WI38 (cell line): Measurements from ENCODE around the gene MALT1.

Experiments used
- H3K4me3 ChIP-seq: 2 replicates; pipeline ENCODE4 v1.5.1; 2011; ENCODE audit warnings: low read depth, mild to moderate bottlenecking, control low read depth, low read length
- TF ChIP-seq, protein P1 (sequence below): IDR thresholded peaks from 2 replicates; pipeline ENCODE4 v1.5.1; 2012; ENCODE audit warnings: low read depth, mild to moderate bottlenecking, control low read depth, low read length

Gene MALT1

DNA sequence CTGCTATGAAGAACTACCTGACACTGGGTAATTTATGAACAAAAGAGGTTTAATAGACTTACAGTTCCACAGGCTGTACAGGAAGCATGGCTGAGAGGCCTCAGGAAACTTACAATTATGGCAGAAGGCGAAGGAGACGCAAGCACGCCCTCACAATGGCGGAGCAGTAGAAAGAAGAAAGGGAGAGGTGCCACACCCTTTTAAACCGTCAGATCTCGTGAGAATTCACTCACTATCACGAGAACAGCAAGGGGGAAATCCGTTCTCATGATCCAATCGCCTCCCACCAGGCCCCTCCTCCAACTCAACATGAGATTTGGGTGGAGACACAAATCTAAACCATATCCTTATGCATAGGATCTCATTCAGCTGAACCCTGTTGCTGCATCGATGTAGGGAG lies 108.8 kb downstream of the MALT1 start:
- TF ChIP-seq, protein P1, sequence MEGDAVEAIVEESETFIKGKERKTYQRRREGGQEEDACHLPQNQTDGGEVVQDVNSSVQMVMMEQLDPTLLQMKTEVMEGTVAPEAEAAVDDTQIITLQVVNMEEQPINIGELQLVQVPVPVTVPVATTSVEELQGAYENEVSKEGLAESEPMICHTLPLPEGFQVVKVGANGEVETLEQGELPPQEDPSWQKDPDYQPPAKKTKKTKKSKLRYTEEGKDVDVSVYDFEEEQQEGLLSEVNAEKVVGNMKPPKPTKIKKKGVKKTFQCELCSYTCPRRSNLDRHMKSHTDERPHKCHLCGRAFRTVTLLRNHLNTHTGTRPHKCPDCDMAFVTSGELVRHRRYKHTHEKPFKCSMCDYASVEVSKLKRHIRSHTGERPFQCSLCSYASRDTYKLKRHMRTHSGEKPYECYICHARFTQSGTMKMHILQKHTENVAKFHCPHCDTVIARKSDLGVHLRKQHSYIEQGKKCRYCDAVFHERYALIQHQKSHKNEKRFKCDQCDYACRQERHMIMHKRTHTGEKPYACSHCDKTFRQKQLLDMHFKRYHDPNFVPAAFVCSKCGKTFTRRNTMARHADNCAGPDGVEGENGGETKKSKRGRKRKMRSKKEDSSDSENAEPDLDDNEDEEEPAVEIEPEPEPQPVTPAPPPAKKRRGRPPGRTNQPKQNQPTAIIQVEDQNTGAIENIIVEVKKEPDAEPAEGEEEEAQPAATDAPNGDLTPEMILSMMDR, result no peak
- H3K4me3 ChIP-seq, result no peak overlapping the region

- no peak overlapping the region for H3K4me3 ChIP-seq
- TF ChIP-seq, protein P1, result peak; percentile 69
These were observed 110.4 kb downstream of the MALT1 start for GRCh38 chr18:58781627-58782194.

DNA sequence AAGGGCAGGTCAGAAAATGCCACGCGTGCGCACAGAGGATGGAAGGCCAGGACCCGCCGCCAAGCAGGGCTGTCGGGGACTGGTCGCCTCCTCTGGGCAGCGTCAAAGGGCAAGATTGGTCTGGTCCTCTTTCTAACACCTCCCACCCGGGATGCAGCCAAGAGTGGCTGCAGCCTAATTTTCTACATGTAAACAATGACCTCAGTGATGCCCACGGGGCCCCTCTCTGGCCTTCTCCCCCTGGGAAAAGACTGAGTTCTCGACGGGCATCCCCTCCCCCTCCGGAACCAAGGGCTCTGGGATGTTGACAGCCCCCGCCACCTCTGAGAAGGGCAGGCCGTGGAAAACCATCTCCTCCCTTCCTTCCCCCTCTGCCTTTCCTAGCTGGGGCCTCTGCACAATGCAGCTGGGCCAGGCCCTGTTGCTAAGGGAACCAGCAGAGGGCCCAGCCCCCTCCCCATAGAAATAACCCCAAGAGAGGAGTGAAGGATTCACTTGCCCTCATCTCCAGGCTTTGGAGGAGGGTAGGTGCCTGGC lies 113.4 kb downstream of the MALT1 start:
- TF ChIP-seq, protein P1, result no peak
- no peak overlapping the region for H3K4me3 ChIP-seq

GRCh38 chr18:58785171-58785805 lies 114.0 kb downstream of the MALT1 start:
- TF ChIP-seq, protein P1, result no peak
- no peak overlapping the region for H3K4me3 ChIP-seq

GRCh38 chr18:58785870-58786269 lies 114.6 kb downstream of the MALT1 start:
- no peak overlapping the region for H3K4me3 ChIP-seq

GRCh38 chr18:58787536-58788149 lies 116.4 kb downstream of the MALT1 start:
- TF ChIP-seq, protein P1, result no peak

More at GRCh38 chr18:58785870-58786269, 114.6 kb downstream of the MALT1 start:
- TF ChIP-seq, protein P1, result no peak

GRCh38 chr18:58788470-58788869 lies 117.2 kb downstream of the MALT1 start:
- TF ChIP-seq, protein P1, result no peak
- no peak overlapping the region for H3K4me3 ChIP-seq

More at GRCh38 chr18:58787536-58788149, 116.4 kb downstream of the MALT1 start:
- no peak overlapping the region for H3K4me3 ChIP-seq
